H1 (cell line): ENCODE results near the gene SOAT2. TPM values are rescaled to one million over a fixed set of nuclear protein-coding genes. Genes with fewer than 3 reads are reported as not detected.

Source experiments
- CHD2 ChIP-seq: IDR thresholded peaks from 2 replicates; pipeline ENCODE4 v1.6.1; 2012; ENCODE audit warnings: low read length, improper control_type of control experiment
- CREB1 ChIP-seq: IDR thresholded peaks from 2 replicates; pipeline ENCODE4 v1.6.1; 2012; ENCODE audit warnings: inconsistent platforms
- SP4 ChIP-seq: IDR thresholded peaks from 2 replicates; pipeline ENCODE4 v1.6.1; 2012; ENCODE audit warnings: low read length, inconsistent platforms
- polyA plus RNA-seq, 7 experiments: library from polyadenylated mRNA; depleted of rRNA in 3 of 7; stranded (reverse) in 5 of 7; unstranded in 2 of 7; fragments of >200 nt in 5 of 7; fragments of 200-250 nt in 2 of 7; gene quantifications; 1 replicate in 5 of 7; 2 replicates in 1 of 7; 4 replicates in 1 of 7; pipeline versions ENCODE4 v1.2.1 to v1.2.3, GENCODE V29; 2011 to 2013; ENCODE audit warnings: missing spikeins in 2 of 7, mixed read lengths in 2 of 7
- total RNA-seq: library from RNA; stranded (reverse); fragmentation: NEBNext Ultra II Directional; extraction: Animal tissue kit (Norgen Biotek cat#: 25700); gene quantifications from 2 replicates; pipeline ENCODE4 v1.2.1, GENCODE V29; 2021
- TF ChIP-seq, protein P1 (sequence below): fragments of 300-600 bp; sonication (generic); IDR thresholded peaks from 2 replicates; pipeline ENCODE4 v1.7.1; 2012; ENCODE audit warnings: low read length, moderate library complexity, mild to moderate bottlenecking, inconsistent platforms; ENCODE audit not compliant: insufficient replicate concordance

Gene SOAT2
- total and polyA plus RNA-seq, 2 of the 8 experiments (the other 6 are each of a cell fraction or from before 2014, with no cell fraction given) = 0.08 TPM; not detected in 1

DNA sequence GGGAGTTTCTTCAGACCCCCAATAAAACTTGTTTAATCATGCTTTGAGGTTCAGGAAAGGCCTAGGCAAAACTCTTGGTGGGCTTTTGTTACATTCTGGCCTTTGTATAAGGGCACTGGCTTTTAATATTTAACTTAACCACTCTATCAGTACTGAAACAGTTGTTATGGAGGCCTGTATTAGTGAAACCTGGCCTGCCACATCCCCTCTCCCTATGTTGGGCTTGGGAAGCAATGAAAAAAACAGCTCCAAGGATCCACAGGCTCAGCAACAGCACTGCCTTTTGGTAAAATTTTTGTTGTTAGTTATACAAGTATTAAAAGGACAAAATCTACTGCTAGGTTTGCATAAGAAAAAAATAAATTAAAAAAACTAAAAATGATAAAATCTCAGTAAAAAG lies 10.7 kb downstream of the SOAT2 start (continued):
- TF ChIP-seq, protein P1, sequence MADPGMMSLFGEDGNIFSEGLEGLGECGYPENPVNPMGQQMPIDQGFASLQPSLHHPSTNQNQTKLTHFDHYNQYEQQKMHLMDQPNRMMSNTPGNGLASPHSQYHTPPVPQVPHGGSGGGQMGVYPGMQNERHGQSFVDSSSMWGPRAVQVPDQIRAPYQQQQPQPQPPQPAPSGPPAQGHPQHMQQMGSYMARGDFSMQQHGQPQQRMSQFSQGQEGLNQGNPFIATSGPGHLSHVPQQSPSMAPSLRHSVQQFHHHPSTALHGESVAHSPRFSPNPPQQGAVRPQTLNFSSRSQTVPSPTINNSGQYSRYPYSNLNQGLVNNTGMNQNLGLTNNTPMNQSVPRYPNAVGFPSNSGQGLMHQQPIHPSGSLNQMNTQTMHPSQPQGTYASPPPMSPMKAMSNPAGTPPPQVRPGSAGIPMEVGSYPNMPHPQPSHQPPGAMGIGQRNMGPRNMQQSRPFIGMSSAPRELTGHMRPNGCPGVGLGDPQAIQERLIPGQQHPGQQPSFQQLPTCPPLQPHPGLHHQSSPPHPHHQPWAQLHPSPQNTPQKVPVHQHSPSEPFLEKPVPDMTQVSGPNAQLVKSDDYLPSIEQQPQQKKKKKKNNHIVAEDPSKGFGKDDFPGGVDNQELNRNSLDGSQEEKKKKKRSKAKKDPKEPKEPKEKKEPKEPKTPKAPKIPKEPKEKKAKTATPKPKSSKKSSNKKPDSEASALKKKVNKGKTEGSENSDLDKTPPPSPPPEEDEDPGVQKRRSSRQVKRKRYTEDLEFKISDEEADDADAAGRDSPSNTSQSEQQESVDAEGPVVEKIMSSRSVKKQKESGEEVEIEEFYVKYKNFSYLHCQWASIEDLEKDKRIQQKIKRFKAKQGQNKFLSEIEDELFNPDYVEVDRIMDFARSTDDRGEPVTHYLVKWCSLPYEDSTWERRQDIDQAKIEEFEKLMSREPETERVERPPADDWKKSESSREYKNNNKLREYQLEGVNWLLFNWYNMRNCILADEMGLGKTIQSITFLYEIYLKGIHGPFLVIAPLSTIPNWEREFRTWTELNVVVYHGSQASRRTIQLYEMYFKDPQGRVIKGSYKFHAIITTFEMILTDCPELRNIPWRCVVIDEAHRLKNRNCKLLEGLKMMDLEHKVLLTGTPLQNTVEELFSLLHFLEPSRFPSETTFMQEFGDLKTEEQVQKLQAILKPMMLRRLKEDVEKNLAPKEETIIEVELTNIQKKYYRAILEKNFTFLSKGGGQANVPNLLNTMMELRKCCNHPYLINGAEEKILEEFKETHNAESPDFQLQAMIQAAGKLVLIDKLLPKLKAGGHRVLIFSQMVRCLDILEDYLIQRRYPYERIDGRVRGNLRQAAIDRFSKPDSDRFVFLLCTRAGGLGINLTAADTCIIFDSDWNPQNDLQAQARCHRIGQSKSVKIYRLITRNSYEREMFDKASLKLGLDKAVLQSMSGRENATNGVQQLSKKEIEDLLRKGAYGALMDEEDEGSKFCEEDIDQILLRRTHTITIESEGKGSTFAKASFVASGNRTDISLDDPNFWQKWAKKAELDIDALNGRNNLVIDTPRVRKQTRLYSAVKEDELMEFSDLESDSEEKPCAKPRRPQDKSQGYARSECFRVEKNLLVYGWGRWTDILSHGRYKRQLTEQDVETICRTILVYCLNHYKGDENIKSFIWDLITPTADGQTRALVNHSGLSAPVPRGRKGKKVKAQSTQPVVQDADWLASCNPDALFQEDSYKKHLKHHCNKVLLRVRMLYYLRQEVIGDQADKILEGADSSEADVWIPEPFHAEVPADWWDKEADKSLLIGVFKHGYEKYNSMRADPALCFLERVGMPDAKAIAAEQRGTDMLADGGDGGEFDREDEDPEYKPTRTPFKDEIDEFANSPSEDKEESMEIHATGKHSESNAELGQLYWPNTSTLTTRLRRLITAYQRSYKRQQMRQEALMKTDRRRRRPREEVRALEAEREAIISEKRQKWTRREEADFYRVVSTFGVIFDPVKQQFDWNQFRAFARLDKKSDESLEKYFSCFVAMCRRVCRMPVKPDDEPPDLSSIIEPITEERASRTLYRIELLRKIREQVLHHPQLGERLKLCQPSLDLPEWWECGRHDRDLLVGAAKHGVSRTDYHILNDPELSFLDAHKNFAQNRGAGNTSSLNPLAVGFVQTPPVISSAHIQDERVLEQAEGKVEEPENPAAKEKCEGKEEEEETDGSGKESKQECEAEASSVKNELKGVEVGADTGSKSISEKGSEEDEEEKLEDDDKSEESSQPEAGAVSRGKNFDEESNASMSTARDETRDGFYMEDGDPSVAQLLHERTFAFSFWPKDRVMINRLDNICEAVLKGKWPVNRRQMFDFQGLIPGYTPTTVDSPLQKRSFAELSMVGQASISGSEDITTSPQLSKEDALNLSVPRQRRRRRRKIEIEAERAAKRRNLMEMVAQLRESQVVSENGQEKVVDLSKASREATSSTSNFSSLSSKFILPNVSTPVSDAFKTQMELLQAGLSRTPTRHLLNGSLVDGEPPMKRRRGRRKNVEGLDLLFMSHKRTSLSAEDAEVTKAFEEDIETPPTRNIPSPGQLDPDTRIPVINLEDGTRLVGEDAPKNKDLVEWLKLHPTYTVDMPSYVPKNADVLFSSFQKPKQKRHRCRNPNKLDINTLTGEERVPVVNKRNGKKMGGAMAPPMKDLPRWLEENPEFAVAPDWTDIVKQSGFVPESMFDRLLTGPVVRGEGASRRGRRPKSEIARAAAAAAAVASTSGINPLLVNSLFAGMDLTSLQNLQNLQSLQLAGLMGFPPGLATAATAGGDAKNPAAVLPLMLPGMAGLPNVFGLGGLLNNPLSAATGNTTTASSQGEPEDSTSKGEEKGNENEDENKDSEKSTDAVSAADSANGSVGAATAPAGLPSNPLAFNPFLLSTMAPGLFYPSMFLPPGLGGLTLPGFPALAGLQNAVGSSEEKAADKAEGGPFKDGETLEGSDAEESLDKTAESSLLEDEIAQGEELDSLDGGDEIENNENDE = no peak
- TF ChIP-seq CREB1 (no peak), CHD2 (no peak), SP4 (no peak)
